B cell (primary cell): ENCODE data around the gene B4GALT1. TPM values are rescaled to one million over a fixed set of nuclear protein-coding genes. Genes with fewer than 3 reads are reported as not detected.

Source experiments
- ATAC-seq: fragments of 200-7000 bp; cut with Tn5 transposase; one replicate; pipeline ENCODE4 v1.10.0; 2021; ENCODE audit warnings: low read depth, mild to moderate bottlenecking, moderate number of reproducible peaks, moderate library complexity
- CTCF ChIA-PET: fragments of 350-600 bp; sonication (Branson Sonifier 250); formaldehyde crosslinking; loops from one replicate; lab custom pipeline; 2021; ENCODE audit warnings: antibody characterized with exemption, inconsistent platforms; lab: Charles Lee
- POLR2A ChIA-PET: fragments of 350-600 bp; sonication (Branson Sonifier 250); formaldehyde crosslinking; loops from one replicate; lab custom pipeline; 2021; ENCODE audit warnings: antibody characterized with exemption; lab: Charles Lee
- DNase-seq: peaks from one replicate; pipeline ENCODE4 v3.0.0; 2013
- H2AFZ ChIP-seq: 2 replicates; pipeline ENCODE4 v1.6.1; 2012; ENCODE audit warnings: mild to moderate bottlenecking, low read depth, low read length; ENCODE audit not compliant: insufficient read depth, poor library complexity, severe bottlenecking
- H3K27ac ChIP-seq, 2 donors: 1 replicate in 1 of 2; 2 replicates in 1 of 2; pipeline ENCODE4 v1.5.1; 2012 to 2013; ENCODE audit warnings: low read length in 2 of 2, mild to moderate bottlenecking in 2 of 2, moderate library complexity in 1 of 2
- H3K27me3 ChIP-seq, 4 experiments: fragments of 200-600 bp in 1 of 4; sonication (generic) in 1 of 4; replicated peaks in 1 of 4; 1 replicate in 2 of 4; 2 replicates in 2 of 4; pipeline versions ENCODE4 v1.6.1 to v1.7.0; 2013 to 2016; ENCODE audit warnings: low read length in 3 of 4, mild to moderate bottlenecking in 2 of 4, mixed read lengths in 1 of 4, moderate library complexity in 1 of 4; ENCODE audit not compliant: insufficient read depth in 4 of 4, control insufficient read depth in 3 of 4; ENCODE audit errors: control extremely low read depth in 1 of 4
- H3K36me3 ChIP-seq, 2 experiments: replicated peaks in 1 of 2; 1 replicate in 1 of 2; 2 replicates in 1 of 2; pipeline versions ENCODE4 v1.6.1 to v1.7.1; 2013; ENCODE audit warnings: low read length in 1 of 2; ENCODE audit not compliant: insufficient read depth in 2 of 2, control insufficient read depth in 1 of 2; ENCODE audit errors: control extremely low read depth in 1 of 2, extremely low read depth in 1 of 2
- H3K4me1 ChIP-seq, 2 donors: fragments of 200-600 bp in 1 of 2; sonication (generic) in 1 of 2; 1 replicate in 1 of 2; 2 replicates in 1 of 2; pipeline versions ENCODE4 v1.5.1 to v1.6.1; 2013 to 2017; ENCODE audit warnings: low read length in 2 of 2; ENCODE audit not compliant: control insufficient read depth in 2 of 2, insufficient read depth in 2 of 2
- H3K4me2 ChIP-seq: replicated peaks from 2 replicates; pipeline ENCODE3; 2012; ENCODE audit warnings: mild to moderate bottlenecking, low read depth, low read length; ENCODE audit not compliant: poor library complexity, severe bottlenecking
- H3K4me3 ChIP-seq, 5 experiments: fragments of 200-600 bp in 1 of 5; sonication (generic) in 1 of 5; 1 replicate in 3 of 5; 2 replicates in 2 of 5; pipeline versions ENCODE4 v1.5.1 to v1.7.0; 2011 to 2016; ENCODE audit warnings: low read length in 4 of 5, mild to moderate bottlenecking in 4 of 5, low read depth in 2 of 5, control low read depth in 1 of 5, moderate library complexity in 1 of 5; ENCODE audit not compliant: insufficient read depth in 1 of 5; ENCODE audit errors: control extremely low read depth in 1 of 5, extremely low read depth in 1 of 5
- H3K79me2 ChIP-seq: fragments of 200-600 bp; sonication (generic); one replicate; pipeline ENCODE4 v1.6.0; 2016; ENCODE audit warnings: low read length; ENCODE audit not compliant: control insufficient read depth, insufficient read depth
- H3K9ac ChIP-seq: fragments of 200-600 bp; sonication (generic); 2 replicates; pipeline ENCODE4 v1.6.1; 2017; ENCODE audit warnings: mild to moderate bottlenecking, low read length, moderate library complexity
- H3K9me3 ChIP-seq, 3 donors: one replicate each; pipeline versions ENCODE4 v1.6.1 to v1.7.1; 2013; ENCODE audit warnings: low read length in 2 of 3; ENCODE audit not compliant: control insufficient read depth in 2 of 3, insufficient read depth in 1 of 3; ENCODE audit errors: control extremely low read depth in 1 of 3
- H4K20me1 ChIP-seq: 2 replicates; pipeline ENCODE4 v1.6.0; 2012; ENCODE audit warnings: mild to moderate bottlenecking, low read length; ENCODE audit not compliant: insufficient read depth, control insufficient read depth, poor library complexity, severe bottlenecking
- H3K27ac Mint-ChIP-seq: one replicate; pipeline ENCODE4 v1.8.0; 2021; ENCODE audit warnings: mixed read lengths
- H3K27me3 Mint-ChIP-seq: one replicate; pipeline ENCODE4 v1.8.0; 2021; ENCODE audit warnings: mixed read lengths
- H3K4me1 Mint-ChIP-seq: one replicate; pipeline ENCODE4 v1.8.0; 2021; ENCODE audit warnings: mixed read lengths
- H3K4me3 Mint-ChIP-seq: one replicate; pipeline ENCODE4 v1.8.0; 2021; ENCODE audit warnings: mixed read lengths
- H3K9me3 Mint-ChIP-seq: one replicate; pipeline ENCODE4 v1.8.0; 2022; ENCODE audit warnings: mixed read lengths; ENCODE audit not compliant: insufficient read depth
- CTCF ChIP-seq: fragments of 200-600 bp; IDR thresholded peaks from one replicate; pipeline ENCODE4 v1.8.0; 2022; ENCODE audit warnings: antibody characterized with exemption, mild to moderate bottlenecking
- EZH2 ChIP-seq: IDR thresholded peaks from 2 replicates; pipeline ENCODE4 v1.6.1; 2012; ENCODE audit warnings: borderline replicate concordance, low read depth, mild to moderate bottlenecking, moderate library complexity, low read length; ENCODE audit not compliant: insufficient read depth, poor library complexity, severe bottlenecking
- WGBS: methylation state at CpG from one replicate; pipeline ENCODE4 v1.1.5; 2013; ENCODE audit warnings: missing lambda C conversion rate; ENCODE audit not compliant: insufficient coverage; 5-methylcytosine and 5-hydroxymethylcytosine counted together
- intact Hi-C: fragments of 100-400 bp; cut with micrococcal nuclease; formaldehyde crosslinking; loops from one replicate; pipeline ENCODE4 v1.10.0; 2022
- polyA minus RNA-seq: library from RNA; depleted of rRNA, polyadenylated mRNA; stranded (reverse); fragments of >200 nt; gene quantifications from 2 replicates; pipeline ENCODE4 v1.2.3, GENCODE V29; 2012
- polyA plus RNA-seq: library from polyadenylated mRNA; depleted of rRNA; stranded (reverse); fragments of >200 nt; gene quantifications from 2 replicates; pipeline ENCODE4 v1.2.3, GENCODE V29; 2012
- total RNA-seq, 2 donors: library from RNA; stranded (reverse); fragments of 120-200 nt in 1 of 2; gene quantifications; 1 replicate in 1 of 2; 2 replicates in 1 of 2; pipeline versions ENCODE4 v1.2.3 to v1.2.4, GENCODE V29; 2013 to 2022

Gene B4GALT1, protein sequence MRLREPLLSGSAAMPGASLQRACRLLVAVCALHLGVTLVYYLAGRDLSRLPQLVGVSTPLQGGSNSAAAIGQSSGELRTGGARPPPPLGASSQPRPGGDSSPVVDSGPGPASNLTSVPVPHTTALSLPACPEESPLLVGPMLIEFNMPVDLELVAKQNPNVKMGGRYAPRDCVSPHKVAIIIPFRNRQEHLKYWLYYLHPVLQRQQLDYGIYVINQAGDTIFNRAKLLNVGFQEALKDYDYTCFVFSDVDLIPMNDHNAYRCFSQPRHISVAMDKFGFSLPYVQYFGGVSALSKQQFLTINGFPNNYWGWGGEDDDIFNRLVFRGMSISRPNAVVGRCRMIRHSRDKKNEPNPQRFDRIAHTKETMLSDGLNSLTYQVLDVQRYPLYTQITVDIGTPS
- total RNA-seq (197 and 201 TPM in 2 replicates), polyA plus RNA-seq (49.2 and 69.0 TPM in 2 replicates), polyA minus RNA-seq (51.8 and 61.4 TPM in 2 replicates)
- total RNA-seq (2013), result 38.2 TPM

DNA sequence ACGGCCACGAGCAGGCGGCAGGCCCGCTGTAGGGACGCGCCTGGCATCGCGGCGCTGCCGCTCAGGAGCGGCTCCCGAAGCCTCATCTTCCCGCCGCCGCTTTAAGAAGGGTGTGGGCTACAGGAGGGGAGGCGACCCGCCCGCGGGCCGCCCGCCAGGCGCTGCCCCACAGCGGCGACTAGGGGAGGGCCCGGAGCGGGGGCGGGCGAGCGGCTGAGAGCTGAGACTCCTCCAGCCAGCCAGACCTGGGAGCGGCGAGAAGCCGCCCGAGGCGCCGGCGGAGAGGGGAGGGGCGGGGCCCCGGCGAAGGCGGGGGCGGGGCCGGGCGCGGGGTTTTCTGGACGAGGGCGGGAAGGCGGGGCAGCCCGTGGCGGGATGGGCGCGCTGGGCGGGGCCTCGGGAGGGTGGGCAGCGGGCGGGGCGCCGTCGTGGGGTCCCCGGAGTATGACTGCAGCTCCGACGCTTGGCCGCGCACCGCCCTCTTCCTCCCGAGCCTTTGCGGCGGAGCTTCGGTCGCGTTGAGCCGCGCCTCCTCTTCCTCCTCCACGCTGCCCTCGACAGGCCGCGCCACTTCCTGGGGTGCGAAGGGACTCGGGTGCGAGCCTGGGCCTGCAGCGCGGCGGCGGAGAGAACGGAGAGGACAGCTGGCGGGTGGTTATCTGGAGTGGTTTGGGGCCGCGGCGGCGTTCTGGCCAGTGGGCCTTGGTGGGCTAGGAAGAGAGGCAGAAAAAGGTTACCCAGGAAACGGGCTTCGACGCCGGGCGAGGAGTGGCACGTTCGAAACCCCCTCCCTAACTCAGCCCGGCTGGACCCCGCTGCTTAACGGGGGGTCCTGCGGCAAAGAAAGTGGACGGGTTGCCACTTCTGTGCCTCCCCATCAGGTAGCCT lies at the start of gene B4GALT1:
TSS of gene B4GALT1 (minus strand) at position 253 of the 888 bp plus-strand sequence. CDS start at position 86, 167 bp downstream.
- WGBS, result under 1% methylated on average over 77 of the region's 101 CpGs
- Histone ChIP-seq H3K4me3 (peak within 1 kb of the TSS; percentile 95 to 99 (median 98)), H2AFZ (peak within 1 kb of the TSS; percentile 92), H3K4me2 (peak within 1 kb of the TSS; percentile 95), H3K4me1 (peaks cover 45 to 58% of the 10 kb centered on the region in 2 donors), H3K27me3 (no peaks in the 10 kb centered on the region), H4K20me1 (peaks cover 38% of the 10 kb centered on the region), H3K79me2 (peaks cover 62% of the 10 kb centered on the region), H3K36me3 (no peaks in the 10 kb centered on the region), H3K27ac (peak within 1 kb of the TSS; percentile 90 to 92), H3K9ac (peak within 1 kb of the TSS; percentile 97), H3K9me3 (no peaks in the 10 kb centered on the region)
- Mint-ChIP-seq H3K4me3 (peak within 1 kb of the TSS; percentile 99), H3K27ac (peak within 1 kb of the TSS; percentile 100), H3K9me3 (no peaks in the 10 kb centered on the region), H3K27me3 (no peaks in the 10 kb centered on the region), H3K4me1 (peaks cover 57% of the 10 kb centered on the region)
- ATAC-seq, result peak; percentile 77
- POLR2A ChIA-PET, result interaction anchor here (0.7 to 3.9 kb wide), 20 partner anchors 8 to 131 kb away, joined by 3 to 23 read pairs (median 4); partner anchors contain the start of genes NFX1 and SMU1
- intact Hi-C loops, result loop anchor here (1.0 to 10.0 kb wide), 9 partner anchors 8 to 143 kb away; partner anchors contain the start of genes CHMP5, DNAJA1 and NFX1
- CTCF ChIA-PET, result interaction anchor here (0.6 to 3.1 kb wide), 17 partner anchors 11 to 123 kb away, joined by 3 to 26 read pairs (median 3); partner anchors contain the start of gene NFX1
- DNase-seq, result peak; percentile 96
- TF ChIP-seq CTCF, result no peak
- no peak for TF ChIP-seq EZH2
